ACC112 (cell line): ENCODE data around the gene GABBR1.

ENCODE experiments used
- H2AFZ ChIP-seq: fragments of 200-600 bp; sonication (generic); one replicate; pipeline ENCODE4 v1.6.0; 2017; ENCODE audit warnings: antibody characterized with exemption, low read length; ENCODE audit not compliant: unreplicated experiment
- H3K27ac ChIP-seq: fragments of 200-600 bp; sonication (generic); 2 replicates; pipeline ENCODE4 v1.5.1; 2014; ENCODE audit warnings: low read depth, mild to moderate bottlenecking, antibody characterized with exemption, low read length, moderate library complexity
- H3K27me3 ChIP-seq: fragments of 200-600 bp; sonication (generic); 2 replicates; pipeline ENCODE4 v1.6.1; 2014; ENCODE audit warnings: mild to moderate bottlenecking, antibody characterized with exemption, low read length, moderate library complexity, mixed read lengths; ENCODE audit not compliant: insufficient read depth
- H3K36me3 ChIP-seq: fragments of 200-600 bp; sonication (generic); 2 replicates; pipeline ENCODE4 v1.6.1; 2016; ENCODE audit warnings: mild to moderate bottlenecking, antibody characterized with exemption, low read length, moderate library complexity, mixed read lengths; ENCODE audit not compliant: insufficient read depth
- H3K4me1 ChIP-seq: fragments of 200-600 bp; sonication (generic); one replicate; pipeline ENCODE4 v1.6.1; 2016; ENCODE audit warnings: low read length, mixed read lengths; ENCODE audit not compliant: insufficient read depth, unreplicated experiment, control insufficient read depth
- H3K4me3 ChIP-seq: fragments of 200-600 bp; sonication (generic); 2 replicates; pipeline ENCODE4 v1.5.1; 2014; ENCODE audit warnings: mild to moderate bottlenecking, low read depth, low read length
- H3K79me2 ChIP-seq: fragments of 200-600 bp; sonication (generic); one replicate; pipeline ENCODE4 v1.6.0; 2016; ENCODE audit warnings: low read length; ENCODE audit not compliant: control insufficient read depth, unreplicated experiment, insufficient read depth

GABBR1 gene

DNA sequence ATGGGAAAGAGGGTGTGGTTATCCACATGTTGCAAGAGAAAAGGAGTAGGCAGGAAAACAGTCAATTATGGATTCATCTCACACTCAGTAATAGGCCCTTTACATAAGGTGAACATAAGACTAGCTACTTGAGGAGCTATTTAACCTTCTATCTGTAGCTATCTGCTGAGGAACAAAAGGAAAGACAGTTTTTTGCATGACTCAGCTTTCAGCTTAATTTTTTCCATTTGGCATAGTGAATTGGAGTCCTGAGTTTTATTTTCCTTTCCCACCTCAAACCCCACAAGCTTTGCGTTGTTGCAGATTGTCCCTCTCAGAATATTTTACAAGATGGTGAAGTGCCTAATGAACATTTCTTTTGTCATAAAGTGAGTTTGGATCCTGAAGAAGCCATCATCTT is 105.9 kb downstream of the GABBR1 start:
- H3K79me2 ChIP-seq: no peaks in the 10 kb centered on the region
- no peaks in the 10 kb centered on the region for H3K36me3 ChIP-seq

DNA sequence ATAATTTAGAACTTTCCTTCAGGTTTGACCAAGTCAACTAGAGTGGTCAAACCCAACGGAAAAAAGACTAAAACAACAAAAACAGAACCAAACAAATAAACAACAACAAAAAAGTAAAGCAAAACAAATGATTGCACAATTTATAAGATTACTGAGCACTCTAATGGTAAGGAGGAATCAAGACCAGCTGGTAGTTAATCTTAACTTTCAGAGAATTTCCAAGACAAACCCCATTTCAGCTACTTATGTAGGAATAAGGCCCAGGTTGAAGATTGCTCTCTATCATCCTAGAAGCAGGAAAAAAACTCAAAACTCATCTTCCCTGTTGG is 107.7 kb downstream of the GABBR1 start:
- Histone ChIP-seq H3K27me3 (no peaks in the 10 kb centered on the region), H2AFZ (no peak overlapping the region), H3K36me3 (no peaks in the 10 kb centered on the region), H3K27ac (no peak overlapping the region), H3K4me1 (no peaks in the 10 kb centered on the region), H3K79me2 (no peaks in the 10 kb centered on the region), H3K4me3 (no peak overlapping the region)

More for the DNA sequence above, 105.9 kb downstream of the GABBR1 start:
- H3K27me3 ChIP-seq: no peaks in the 10 kb centered on the region
- H3K4me3 ChIP-seq: no peak overlapping the region
- no peaks in the 10 kb centered on the region for H3K4me1 ChIP-seq
- no peak overlapping the region for H2AFZ ChIP-seq
- no peak overlapping the region for H3K27ac ChIP-seq

DNA sequence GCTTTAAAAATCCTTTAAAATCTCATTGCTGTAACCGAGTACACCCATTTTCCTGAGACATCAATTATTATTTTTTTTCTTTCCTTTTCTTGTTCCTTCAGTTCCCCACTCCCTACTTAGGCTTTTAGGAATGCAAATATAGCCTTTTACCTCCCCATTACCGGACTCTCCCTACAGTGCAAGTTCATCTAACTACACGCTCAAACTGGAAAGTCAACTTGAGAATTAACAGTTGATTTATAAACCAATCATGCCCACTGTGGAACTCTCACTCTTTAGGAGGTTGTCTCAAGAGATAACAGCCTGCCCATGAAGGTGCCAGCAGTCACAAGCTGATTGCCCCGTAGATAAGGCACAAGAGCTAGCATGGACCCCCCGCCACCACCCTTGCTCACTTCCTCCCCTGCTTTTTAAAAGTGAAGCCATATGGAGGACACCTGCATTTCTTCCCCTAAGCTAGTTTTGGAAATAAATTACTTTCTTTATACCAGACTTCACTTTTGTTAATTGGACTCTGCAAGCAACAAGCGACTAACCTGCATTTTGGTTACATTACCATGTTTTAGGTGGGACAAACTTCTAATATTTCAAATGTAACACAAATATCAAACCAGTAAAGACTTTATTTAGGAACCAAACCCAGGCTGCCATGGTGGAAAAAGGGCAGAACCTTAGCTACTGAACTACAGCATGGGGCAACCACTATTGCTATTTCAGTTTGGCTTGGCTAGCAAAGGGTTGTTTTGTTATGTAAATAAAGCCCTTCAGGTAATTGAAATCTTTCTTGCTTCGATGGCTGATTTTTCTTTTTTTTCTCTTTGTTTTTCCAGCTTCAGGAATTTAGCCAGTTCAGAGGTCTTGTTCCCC is 108.3 kb downstream of the GABBR1 start:
- H3K4me1 ChIP-seq: no peaks in the 10 kb centered on the region
- H2AFZ ChIP-seq: no peak overlapping the region
- no peak overlapping the region for H3K27ac ChIP-seq
- H3K36me3 ChIP-seq: no peaks in the 10 kb centered on the region
- H3K4me3 ChIP-seq: no peak overlapping the region
- H3K27me3 ChIP-seq: no peaks in the 10 kb centered on the region
- no peaks in the 10 kb centered on the region for H3K79me2 ChIP-seq

DNA sequence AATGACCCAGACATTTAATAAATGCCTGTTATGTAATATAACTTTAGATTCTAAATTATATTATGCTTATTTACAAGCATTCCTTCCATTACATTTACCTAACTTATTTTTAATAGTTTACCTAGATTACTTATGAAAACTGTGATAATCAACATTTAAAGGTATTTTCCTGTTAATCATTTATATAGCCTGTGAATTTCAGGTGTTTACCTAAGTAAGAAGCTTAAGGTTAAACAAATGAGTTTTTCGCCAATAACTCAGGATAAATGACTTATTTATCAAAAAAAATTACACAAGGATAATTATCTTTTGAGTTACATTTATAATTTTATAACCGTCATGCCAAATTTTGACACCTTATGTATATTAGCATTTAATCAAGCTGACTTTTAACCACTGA is 108.9 kb downstream of the GABBR1 start:
- no peaks in the 10 kb centered on the region for H3K27me3 ChIP-seq
- no peaks in the 10 kb centered on the region for H3K4me1 ChIP-seq
- no peak overlapping the region for H3K27ac ChIP-seq
- no peak overlapping the region for H2AFZ ChIP-seq
- no peak overlapping the region for H3K4me3 ChIP-seq
- no peaks in the 10 kb centered on the region for H3K79me2 ChIP-seq
- H3K36me3 ChIP-seq: no peaks in the 10 kb centered on the region

DNA sequence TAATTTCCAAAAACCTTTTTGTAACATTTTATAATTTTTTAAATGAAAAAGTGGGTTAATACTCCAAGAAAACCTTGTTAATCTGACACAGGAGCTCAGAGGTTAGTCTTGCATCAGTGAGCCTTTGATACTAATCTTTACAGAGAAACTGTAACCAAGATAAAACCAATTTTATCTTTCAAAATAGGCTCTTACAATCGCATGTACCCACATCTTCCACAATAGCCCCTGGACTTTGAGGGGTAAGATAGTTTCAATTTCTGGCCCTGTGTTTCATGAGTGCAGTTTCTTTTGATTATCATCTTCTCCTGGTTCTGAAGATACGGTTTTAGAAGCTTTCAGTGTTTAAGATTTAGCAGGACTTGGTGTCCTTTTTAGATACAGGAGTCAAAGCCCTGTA is 110.8 kb downstream of the GABBR1 start:
- no peaks in the 10 kb centered on the region for H3K36me3 ChIP-seq
- no peaks in the 10 kb centered on the region for H3K79me2 ChIP-seq
- no peak overlapping the region for H3K27ac ChIP-seq
- H3K27me3 ChIP-seq: no peaks in the 10 kb centered on the region
- no peak overlapping the region for H2AFZ ChIP-seq
- H3K4me3 ChIP-seq: no peak overlapping the region
- no peaks in the 10 kb centered on the region for H3K4me1 ChIP-seq

DNA sequence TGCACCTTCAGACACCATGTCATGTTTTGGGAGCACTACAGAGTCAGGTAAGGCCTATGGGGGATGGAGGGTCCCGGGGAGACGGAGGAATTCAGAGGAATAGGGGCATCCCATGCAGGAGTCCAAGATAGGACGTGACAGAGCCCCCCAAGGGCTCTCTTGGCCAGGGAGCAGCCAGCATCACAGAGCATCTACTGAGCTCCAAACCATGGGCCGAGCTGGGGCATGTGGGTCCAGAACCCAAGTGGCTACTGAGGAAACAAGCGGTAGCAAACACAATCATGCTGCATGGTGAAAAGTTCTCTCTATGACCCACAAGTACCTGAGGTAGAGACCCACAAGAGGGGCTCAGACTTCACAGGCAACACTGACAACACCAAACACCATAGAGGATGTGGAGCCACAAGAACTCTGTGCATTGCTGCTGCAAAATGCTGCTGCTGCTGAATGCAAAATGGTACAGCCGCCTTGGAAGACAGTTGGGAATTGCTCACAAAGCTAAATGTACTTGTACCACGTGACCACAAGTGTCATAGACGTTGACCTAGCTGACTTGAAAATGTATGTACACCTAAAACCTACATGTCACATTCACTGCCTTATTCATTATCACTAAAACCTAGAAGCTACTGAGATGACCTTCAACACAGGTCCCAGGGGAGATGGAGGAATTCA is 111.8 kb downstream of the GABBR1 start:
- no peaks in the 10 kb centered on the region for H3K79me2 ChIP-seq
- no peaks in the 10 kb centered on the region for H3K36me3 ChIP-seq
- no peak overlapping the region for H3K4me3 ChIP-seq
- no peaks in the 10 kb centered on the region for H3K4me1 ChIP-seq
- no peak overlapping the region for H3K27ac ChIP-seq
- no peaks in the 10 kb centered on the region for H3K27me3 ChIP-seq
- H2AFZ ChIP-seq: no peak overlapping the region

DNA sequence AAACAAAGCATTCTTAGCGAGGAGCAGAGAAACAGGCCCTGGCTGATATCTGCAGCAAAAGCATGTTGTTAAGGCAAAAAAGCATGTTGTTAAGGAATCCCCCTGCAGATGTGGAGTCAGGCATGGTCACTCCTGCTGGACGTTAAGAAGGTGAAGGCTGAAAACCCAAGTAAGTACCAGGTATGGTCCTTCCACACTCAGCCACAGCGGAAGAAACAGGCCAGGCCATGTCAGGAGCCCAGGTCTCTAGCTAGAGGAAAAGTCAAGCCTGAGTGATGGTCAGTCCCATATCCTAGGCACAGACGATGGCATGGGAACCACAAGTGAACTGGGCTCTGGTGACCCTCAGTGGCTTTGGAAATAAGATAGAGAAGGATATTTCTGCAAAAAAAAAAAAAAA is 112.8 kb downstream of the GABBR1 start:
- H3K27ac ChIP-seq: no peak overlapping the region
- H3K4me3 ChIP-seq: no peak overlapping the region

DNA sequence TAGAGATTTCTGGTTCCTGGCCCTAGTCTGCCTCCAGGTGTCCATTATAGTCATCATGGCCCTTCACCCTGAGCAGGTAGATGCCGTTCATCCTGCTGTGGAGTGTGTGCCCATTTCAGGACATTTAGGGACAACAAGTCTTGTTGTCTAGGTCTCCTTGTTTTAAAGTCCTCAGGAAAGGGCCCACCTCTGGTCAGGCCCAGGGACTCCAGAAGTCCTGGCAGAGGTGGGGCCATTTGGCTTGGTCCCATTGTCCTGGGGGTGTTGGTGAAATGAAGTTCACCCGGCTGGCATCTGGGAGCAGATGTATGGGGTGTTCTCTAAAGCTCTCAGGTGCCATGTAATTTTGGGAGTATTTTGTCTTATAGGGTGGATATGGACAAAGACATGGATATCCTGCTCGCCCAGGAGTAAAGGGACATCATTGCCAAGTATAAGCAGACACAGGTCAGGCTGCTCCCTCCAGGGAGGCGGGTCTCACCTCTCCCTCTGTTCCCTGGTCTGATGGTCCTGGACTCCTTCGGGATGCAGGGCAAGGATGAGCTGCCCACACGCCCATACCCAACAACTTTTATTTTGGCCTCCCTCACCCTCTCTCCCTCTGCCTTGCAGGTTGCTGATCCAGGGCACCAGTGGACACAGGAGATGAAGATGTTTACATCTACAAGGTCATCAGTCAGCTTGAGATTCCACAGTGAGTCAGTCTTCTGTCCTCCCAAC is 113.5 kb downstream of the GABBR1 start:
- Histone ChIP-seq H3K27me3 (no peaks in the 10 kb centered on the region), H3K4me3 (no peak overlapping the region), H3K36me3 (no peaks in the 10 kb centered on the region), H3K4me1 (no peaks in the 10 kb centered on the region), H3K79me2 (no peaks in the 10 kb centered on the region), H2AFZ (no peak overlapping the region), H3K27ac (no peak overlapping the region)

More for the DNA sequence above, 112.8 kb downstream of the GABBR1 start:
- no peaks in the 10 kb centered on the region for H3K79me2 ChIP-seq
- H2AFZ ChIP-seq: no peak overlapping the region
- no peaks in the 10 kb centered on the region for H3K36me3 ChIP-seq
- no peaks in the 10 kb centered on the region for H3K4me1 ChIP-seq
- H3K27me3 ChIP-seq: no peaks in the 10 kb centered on the region

DNA sequence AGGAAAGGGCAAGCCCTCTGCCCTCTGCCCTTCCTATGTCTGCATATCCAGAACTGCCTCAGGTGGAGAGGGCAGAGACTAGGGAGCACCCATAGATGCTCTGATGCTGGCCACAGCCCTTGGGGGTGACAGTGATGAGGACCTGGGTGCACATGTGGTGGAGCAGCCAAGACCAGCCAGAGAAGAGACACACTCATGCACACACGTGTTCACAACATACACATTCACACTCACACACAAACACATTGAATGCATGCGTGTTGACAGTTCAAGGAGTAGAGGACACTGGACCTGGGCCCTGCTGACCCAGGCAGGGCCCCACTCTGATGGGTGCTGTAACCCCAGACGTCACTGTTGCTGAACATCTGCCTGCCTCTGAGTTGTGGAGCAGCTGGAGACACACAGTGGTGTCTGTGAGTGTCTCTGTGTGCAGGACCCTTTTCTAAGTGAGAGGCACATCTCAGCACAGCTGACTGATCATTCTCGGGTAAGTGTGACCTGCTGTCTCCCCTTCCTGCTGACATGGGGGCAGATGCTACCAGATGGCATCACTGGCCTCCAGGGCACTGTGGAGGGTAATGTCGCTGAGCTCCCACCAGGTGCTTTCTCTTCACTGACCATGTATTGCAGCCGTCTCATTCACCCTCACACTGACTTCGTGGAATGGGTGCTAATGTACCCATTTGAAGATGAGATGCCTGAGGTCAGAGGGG is 115.1 kb downstream of the GABBR1 start:
- Histone ChIP-seq H3K4me3 (no peak overlapping the region), H2AFZ (no peak overlapping the region), H3K27ac (no peak overlapping the region), H3K79me2 (no peaks in the 10 kb centered on the region), H3K36me3 (no peaks in the 10 kb centered on the region), H3K27me3 (no peaks in the 10 kb centered on the region), H3K4me1 (no peaks in the 10 kb centered on the region)

DNA sequence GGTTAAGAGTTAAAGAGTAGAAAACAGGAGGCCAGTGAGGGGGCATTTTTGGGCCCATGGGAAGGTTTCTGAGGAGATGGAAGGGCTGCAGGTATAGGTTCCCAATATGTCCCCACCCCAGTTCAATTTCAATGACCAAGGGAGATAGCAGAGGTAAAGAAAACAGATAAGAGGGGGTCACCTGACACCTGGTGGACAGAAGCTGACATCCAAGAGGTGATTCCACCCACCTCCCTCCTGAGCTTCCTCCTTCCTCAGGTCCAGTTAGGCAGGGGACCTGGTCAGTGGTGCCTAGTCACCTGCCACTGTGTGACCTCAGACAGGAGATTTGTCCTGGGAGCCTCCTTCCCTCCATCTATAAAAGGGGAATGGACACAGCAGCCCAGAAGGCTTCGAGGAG is 115.7 kb downstream of the GABBR1 start:
- no peak overlapping the region for H3K4me3 ChIP-seq
- H3K27me3 ChIP-seq: no peaks in the 10 kb centered on the region
- H3K36me3 ChIP-seq: no peaks in the 10 kb centered on the region
- no peak overlapping the region for H3K27ac ChIP-seq
- no peaks in the 10 kb centered on the region for H3K79me2 ChIP-seq
- no peak overlapping the region for H2AFZ ChIP-seq
- H3K4me1 ChIP-seq: no peaks in the 10 kb centered on the region
